ENCODE results near the gene MID1.
"Not testable (repeated sequence)": the region's sequence is repeated elsewhere in the genome, so short reads cannot be mapped to it uniquely, and the experiment has no call there.

The MID1 gene

DNA sequence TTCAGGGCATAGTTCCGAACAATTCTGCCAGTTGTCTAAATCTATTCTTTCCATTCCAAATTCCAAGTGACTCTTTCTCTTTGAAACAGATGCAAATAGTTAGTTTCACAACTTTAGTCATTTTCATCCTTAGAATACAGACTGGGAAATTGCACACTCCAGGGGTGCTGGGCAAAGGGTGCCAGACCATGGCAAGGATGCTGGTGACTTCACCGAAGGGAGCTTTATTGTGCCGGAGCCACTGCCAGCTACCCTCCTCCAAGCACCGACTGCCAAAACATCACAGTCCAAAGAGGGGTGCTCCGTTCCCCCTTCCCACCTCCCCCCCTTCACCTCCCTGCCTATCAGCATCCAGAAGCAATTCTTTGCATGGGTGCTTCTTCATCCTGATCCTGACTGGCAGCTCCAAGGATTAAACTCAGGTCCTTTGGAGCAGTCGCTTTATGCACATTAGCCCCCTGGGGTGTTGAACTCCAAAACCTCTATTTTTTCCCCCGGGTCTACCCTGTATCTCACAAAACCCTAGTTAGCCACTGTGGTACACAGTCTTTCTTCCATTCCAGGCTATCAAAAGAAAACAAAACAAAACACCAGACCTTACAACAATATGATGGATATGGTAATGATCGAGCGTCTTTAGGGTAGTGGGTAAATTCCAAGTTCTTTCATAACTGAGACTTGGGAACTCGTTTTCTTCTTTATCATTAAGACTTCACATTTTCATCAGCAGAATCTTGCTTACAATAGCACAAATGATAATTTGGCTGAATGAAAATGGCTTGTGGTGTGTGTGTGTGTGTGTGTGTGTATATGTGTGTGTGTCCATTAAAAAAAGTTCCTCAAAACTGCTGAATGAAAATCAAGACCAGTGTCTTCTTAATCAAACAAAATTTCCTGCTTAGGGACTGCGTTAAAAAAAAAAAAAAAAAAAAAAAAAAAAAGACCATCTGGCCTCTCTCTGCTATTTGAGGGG, 28.7 kb downstream of the MID1 start:
- no peak for FAIRE-seq
- no peak for DNase-seq (ENCODE audit: insufficient read length, low spot score)
- TF ChIP-seq, protein P1, sequence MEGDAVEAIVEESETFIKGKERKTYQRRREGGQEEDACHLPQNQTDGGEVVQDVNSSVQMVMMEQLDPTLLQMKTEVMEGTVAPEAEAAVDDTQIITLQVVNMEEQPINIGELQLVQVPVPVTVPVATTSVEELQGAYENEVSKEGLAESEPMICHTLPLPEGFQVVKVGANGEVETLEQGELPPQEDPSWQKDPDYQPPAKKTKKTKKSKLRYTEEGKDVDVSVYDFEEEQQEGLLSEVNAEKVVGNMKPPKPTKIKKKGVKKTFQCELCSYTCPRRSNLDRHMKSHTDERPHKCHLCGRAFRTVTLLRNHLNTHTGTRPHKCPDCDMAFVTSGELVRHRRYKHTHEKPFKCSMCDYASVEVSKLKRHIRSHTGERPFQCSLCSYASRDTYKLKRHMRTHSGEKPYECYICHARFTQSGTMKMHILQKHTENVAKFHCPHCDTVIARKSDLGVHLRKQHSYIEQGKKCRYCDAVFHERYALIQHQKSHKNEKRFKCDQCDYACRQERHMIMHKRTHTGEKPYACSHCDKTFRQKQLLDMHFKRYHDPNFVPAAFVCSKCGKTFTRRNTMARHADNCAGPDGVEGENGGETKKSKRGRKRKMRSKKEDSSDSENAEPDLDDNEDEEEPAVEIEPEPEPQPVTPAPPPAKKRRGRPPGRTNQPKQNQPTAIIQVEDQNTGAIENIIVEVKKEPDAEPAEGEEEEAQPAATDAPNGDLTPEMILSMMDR (IDR thresholded peaks at IDR 0.05; ENCODE audit: insufficient read depth, missing control alignments), result no peak

- DNase-seq (ENCODE audit: insufficient read length, low spot score); FAIRE-seq: not testable (repeated sequence)
These were observed 30.6 kb downstream of the MID1 start for GRCh38 chrX:10589787-10590186.

GRCh38 chrX:10589098-10589497, 31.3 kb downstream of the MID1 start:
- DNase-seq (ENCODE audit: insufficient read length, low spot score), result no peak
- TF ChIP-seq, protein P1 (IDR thresholded peaks at IDR 0.05; ENCODE audit: insufficient read depth, missing control alignments), result no peak
- FAIRE-seq, result no peak

GRCh38 chrX:10584882-10585281, 35.5 kb downstream of the MID1 start:
- not testable (repeated sequence) for DNase-seq (ENCODE audit: insufficient read length, low spot score); FAIRE-seq

GRCh38 chrX:10582945-10583344, 37.4 kb downstream of the MID1 start:
- FAIRE-seq (no peak), DNase-seq (ENCODE audit: insufficient read length, low spot score) (no peak)
- TF ChIP-seq, protein P1 (IDR thresholded peaks at IDR 0.05; ENCODE audit: insufficient read depth, missing control alignments), result no peak

DNA sequence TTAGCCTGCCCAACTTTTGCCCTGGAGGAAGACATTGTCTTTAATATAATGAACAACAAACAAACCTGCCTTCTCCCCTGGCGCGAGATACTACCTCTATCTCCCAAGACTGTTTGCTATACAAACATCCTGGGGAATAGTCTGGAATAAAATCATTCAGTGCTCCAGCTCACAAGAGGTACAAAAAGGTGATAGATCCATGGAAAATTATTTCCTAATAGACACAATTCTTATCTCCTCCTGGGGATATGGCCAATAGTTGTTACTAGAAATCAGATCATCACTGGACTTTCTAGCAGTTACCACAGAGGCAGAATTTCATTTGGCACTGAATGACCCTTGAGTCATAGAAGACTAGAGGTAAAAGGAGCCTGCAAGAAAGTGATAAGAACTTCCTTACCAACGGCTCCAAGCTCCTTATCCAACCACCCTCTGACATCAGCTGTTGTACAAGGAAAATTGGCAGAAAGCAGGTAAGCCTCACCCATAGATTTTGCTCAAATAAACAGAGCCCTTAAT, 38.1 kb downstream of the MID1 start:
- no peak for DNase-seq (ENCODE audit: insufficient read length, low spot score)
- TF ChIP-seq, protein P1 (IDR thresholded peaks at IDR 0.05; ENCODE audit: insufficient read depth, missing control alignments), result no peak
- FAIRE-seq, result no peak

DNA sequence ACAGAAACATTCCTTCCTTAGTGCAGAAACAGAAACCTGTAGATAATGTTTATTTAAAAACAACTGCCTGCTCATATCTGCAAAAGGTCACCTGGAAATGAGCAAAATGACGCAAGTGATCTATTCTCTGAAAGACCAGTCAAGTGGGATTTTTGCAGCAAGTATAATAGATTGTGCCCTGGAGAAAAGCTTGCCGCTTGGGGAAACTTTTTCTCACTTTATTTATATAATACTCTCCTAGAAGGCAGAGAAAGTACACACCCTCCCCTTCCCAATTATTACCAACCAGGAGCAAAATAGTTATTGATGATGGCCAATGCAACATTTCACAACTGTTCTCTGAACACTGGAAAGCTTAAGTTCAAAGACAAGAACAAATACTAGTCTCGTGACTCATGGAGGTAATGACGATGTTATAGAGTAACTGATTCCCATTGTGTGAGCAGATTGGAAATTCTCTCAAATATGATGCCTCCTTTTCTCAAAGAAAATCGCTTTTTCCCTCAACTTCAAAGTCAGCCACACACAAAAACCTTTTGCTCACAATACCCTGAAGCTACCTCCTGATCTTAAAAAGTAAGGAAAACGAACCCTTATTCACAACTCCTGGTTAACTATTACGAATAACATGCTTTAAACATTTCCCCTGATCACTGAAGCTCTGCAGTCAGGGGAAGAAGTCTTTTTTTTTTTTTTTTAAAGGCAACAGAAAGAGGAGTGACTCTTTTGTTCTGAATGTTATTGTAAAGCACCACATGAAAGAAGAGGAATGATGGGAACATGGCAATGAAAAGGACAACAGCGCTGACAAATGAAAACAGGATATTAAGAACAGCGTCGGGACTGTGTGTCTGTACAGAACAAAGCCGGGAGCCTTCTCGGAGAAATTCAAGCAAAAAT, 41.0 kb downstream of the MID1 start:
- DNase-seq (ENCODE audit: insufficient read length, low spot score) (no peak), FAIRE-seq (no peak)
- TF ChIP-seq, protein P1 (IDR thresholded peaks at IDR 0.05; ENCODE audit: insufficient read depth, missing control alignments), result no peak
